ENCODE measurements around the gene SEMA4D. TPM values are rescaled to one million over a fixed set of nuclear protein-coding genes. Genes with fewer than 3 reads are reported as not detected.

SEMA4D gene
- total and polyA plus RNA-seq, 2 of the 13 experiments (the other 11 are each of a cell fraction or from before 2014, with no cell fraction given) = 0.13 to 0.16 TPM

DNA sequence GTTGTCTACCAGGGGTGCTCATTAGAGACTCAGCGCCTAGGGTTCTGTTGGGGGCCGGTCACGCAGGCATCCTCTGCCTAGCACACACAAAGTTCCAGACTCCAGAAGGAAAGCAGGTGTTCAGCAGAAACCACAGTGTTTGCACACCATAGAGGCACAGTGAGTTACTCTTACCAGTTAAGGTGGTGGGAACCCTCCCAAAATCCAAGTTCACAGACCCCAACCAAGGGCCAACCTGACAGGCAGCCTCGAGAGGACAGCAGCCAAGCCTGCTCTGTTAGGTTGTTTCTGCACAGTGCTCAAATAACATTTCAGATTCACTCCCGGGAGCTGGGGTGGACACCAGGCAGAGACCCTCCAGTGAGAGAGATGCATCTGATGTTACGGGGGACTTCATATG, 143.4 kb downstream of the SEMA4D start:
- ATAC-seq (no peak), DNase-seq (ENCODE audit: low spot score) (no peak), FAIRE-seq (no peak)
- Histone ChIP-seq H3K4me1 (ENCODE audit: insufficient read depth, low read length) (peaks cover 80% of the 10 kb centered on the region), H3K9ac (ENCODE audit: insufficient read depth, low read depth, low read length) (no peak overlapping the region), H3K79me2 (ENCODE audit: insufficient read depth, low read length) (no peaks in the 10 kb centered on the region), H4K20me1 (ENCODE audit: insufficient read depth, low read length) (no peaks in the 10 kb centered on the region), H3K4me3 (replicated peaks in 1 of 3; ENCODE audit: insufficient read depth in 1 of 3, low read depth in 2 of 3, low read length in 3 of 3) (no peak overlapping the region), H3K36me3 (replicated peaks in 1 of 2; ENCODE audit: control insufficient read depth in 1 of 2, insufficient read depth in 2 of 2, low read length in 2 of 2) (peaks cover 16 to 47% of the 10 kb centered on the region in 2 experiments), H3K27me3 (ENCODE audit: control insufficient read depth in 1 of 2, insufficient read depth in 2 of 2, low read length in 2 of 2) (no peaks in the 10 kb centered on the region), H3K4me2 (ENCODE audit: low read depth, low read length) (no peak overlapping the region), H3K9me3 (ENCODE audit: low read length) (no peaks in the 10 kb centered on the region), H2AFZ (ENCODE audit: low read length) (no peak overlapping the region), H3K27ac (ENCODE audit: extremely low read length, insufficient read depth, low read length) (peak overlapping the region; percentile 10)
- no peak for TF ChIP-seq MYNN (CRISPR knock-in tag; IDR thresholded peaks at IDR 0.05; ENCODE audit: low read depth)
- TF ChIP-seq, protein P1, sequence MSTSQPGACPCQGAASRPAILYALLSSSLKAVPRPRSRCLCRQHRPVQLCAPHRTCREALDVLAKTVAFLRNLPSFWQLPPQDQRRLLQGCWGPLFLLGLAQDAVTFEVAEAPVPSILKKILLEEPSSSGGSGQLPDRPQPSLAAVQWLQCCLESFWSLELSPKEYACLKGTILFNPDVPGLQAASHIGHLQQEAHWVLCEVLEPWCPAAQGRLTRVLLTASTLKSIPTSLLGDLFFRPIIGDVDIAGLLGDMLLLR (CRISPR knock-in tag; IDR thresholded peaks at IDR 0.05) = no peak
- no peak for TF ChIP-seq KDM5B (CRISPR knock-in tag; IDR thresholded peaks at IDR 0.05; ENCODE audit: borderline replicate concordance)
- TF ChIP-seq ZNF460 (CRISPR knock-in tag; IDR thresholded peaks at IDR 0.05; ENCODE audit: borderline replicate concordance) = no peak
- 100% methylated on average over 1 of the region's 6 CpGs for WGBS (ENCODE audit: low lambda C conversion rate)
- POLR2A ChIA-PET = interaction anchor here (1.2 kb wide), 1 partner anchor 44 kb away, joined by 3 read pairs; the partner anchor contains the start of gene CKS2
- CTCF ChIA-PET (ENCODE audit: low intra/inter-chr PET ratio, low total read pairs) = no interaction called here
- no TSS peak for BruUV-seq (replicated peaks)
- intact Hi-C loops (cut with micrococcal nuclease; ENCODE audit: unreplicated experiment) = no loop called here
- in situ Hi-C loops (cut with HindIII; ENCODE audit: extremely low pct_ligation_motif_present, low pct_unique_long_range_greater_than_20kb) = no loop called here

DNA sequence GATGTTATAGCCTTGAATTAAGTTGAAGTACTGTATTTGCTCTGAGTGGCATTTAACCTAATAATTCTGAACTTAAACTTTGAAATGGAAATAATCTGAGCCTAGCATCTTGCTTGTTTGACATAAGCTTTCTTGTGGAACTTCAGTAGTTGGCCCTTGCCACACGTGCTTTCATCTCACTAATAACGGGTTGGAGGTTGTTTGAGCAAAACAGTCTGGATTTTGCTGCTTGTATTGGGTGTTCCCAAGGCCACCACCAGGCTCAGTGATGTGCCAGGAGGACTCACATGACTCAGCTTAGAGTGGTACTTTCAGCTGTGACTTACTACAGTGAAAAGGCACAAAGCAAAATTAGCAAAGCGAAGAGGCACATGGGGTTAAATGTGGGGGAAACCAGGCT, 143.9 kb downstream of the SEMA4D start:
- Histone ChIP-seq H3K9ac (ENCODE audit: insufficient read depth, low read depth, low read length) (no peak overlapping the region), H3K36me3 (replicated peaks in 1 of 2; ENCODE audit: control insufficient read depth in 1 of 2, insufficient read depth in 2 of 2, low read length in 2 of 2) (peaks cover 17 to 48% of the 10 kb centered on the region in 2 experiments), H3K4me3 (replicated peaks in 1 of 3; ENCODE audit: insufficient read depth in 1 of 3, low read depth in 2 of 3, low read length in 3 of 3) (no peak overlapping the region), H3K4me2 (ENCODE audit: low read depth, low read length) (no peak overlapping the region), H3K27me3 (ENCODE audit: control insufficient read depth in 1 of 2, insufficient read depth in 2 of 2, low read length in 2 of 2) (no peaks in the 10 kb centered on the region), H3K79me2 (ENCODE audit: insufficient read depth, low read length) (no peaks in the 10 kb centered on the region), H3K9me3 (ENCODE audit: low read length) (no peaks in the 10 kb centered on the region), H3K4me1 (ENCODE audit: insufficient read depth, low read length) (peaks cover 77% of the 10 kb centered on the region), H3K27ac (ENCODE audit: extremely low read length, insufficient read depth, low read length) (peak overlapping the region; percentile 10), H2AFZ (ENCODE audit: low read length) (no peak overlapping the region), H4K20me1 (ENCODE audit: insufficient read depth, low read length) (no peaks in the 10 kb centered on the region)
- no TSS peak for BruUV-seq (replicated peaks)
- 37% methylated on average over 3 of the region's 3 CpGs for WGBS (ENCODE audit: low lambda C conversion rate)
- FAIRE-seq = peak; percentile 75
- intact Hi-C loops (cut with micrococcal nuclease; ENCODE audit: unreplicated experiment) (no loop called here), in situ Hi-C loops (cut with HindIII; ENCODE audit: extremely low pct_ligation_motif_present, low pct_unique_long_range_greater_than_20kb) (no loop called here)
- peak; percentile 55 for ATAC-seq
- peak; percentile 66 for DNase-seq (ENCODE audit: low spot score)
- ChIA-PET POLR2A (interaction anchor here (1.2 to 2.5 kb wide), 2 partner anchors 35 to 44 kb away, joined by 3 to 6 read pairs; partner anchors contain the start of genes CKS2 and SECISBP2), CTCF (ENCODE audit: low intra/inter-chr PET ratio, low total read pairs) (no interaction called here)
- TF ChIP-seq, protein P2, sequence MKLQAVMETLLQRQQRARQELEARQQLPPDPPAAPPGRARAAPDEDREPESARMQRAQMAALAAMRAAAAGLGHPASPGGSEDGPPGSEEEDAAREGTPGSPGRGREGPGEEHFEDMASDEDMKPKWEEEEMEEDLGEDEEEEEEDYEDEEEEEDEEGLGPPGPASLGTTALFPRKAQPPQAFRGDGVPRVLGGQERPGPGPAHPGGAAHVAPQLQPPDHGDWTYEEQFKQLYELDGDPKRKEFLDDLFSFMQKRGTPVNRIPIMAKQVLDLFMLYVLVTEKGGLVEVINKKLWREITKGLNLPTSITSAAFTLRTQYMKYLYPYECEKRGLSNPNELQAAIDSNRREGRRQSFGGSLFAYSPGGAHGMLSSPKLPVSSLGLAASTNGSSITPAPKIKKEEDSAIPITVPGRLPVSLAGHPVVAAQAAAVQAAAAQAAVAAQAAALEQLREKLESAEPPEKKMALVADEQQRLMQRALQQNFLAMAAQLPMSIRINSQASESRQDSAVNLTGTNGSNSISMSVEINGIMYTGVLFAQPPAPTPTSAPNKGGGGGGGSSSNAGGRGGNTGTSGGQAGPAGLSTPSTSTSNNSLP (IDR thresholded peaks at IDR 0.05; ENCODE audit: low read depth, low read length) = 0 out of 2 replicates have a peak, but pooled peaks have one; percentile 29
- TF ChIP-seq U2AF1 (optimal IDR thresholded peaks at IDR 0.05; ENCODE audit: low read depth, low read length) (no peak), KLF16 (CRISPR knock-in tag; IDR thresholded peaks at IDR 0.05) (no peak), HMG20A (CRISPR knock-in tag; IDR thresholded peaks at IDR 0.05; ENCODE audit: borderline replicate concordance) (no peak), IKZF1 (IDR thresholded peaks at IDR 0.05) (no peak), ESRRA (CRISPR knock-in tag; IDR thresholded peaks at IDR 0.05; ENCODE audit: low read depth) (no peak), TAF1 (CRISPR knock-in tag; IDR thresholded peaks at IDR 0.05) (no peak)
- TF ChIP-seq, protein P3, sequence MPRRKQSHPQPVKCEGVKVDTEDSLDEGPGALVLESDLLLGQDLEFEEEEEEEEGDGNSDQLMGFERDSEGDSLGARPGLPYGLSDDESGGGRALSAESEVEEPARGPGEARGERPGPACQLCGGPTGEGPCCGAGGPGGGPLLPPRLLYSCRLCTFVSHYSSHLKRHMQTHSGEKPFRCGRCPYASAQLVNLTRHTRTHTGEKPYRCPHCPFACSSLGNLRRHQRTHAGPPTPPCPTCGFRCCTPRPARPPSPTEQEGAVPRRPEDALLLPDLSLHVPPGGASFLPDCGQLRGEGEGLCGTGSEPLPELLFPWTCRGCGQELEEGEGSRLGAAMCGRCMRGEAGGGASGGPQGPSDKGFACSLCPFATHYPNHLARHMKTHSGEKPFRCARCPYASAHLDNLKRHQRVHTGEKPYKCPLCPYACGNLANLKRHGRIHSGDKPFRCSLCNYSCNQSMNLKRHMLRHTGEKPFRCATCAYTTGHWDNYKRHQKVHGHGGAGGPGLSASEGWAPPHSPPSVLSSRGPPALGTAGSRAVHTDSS (CRISPR knock-in tag; conservative IDR thresholded peaks at IDR 0.05) = no peak
- TF ChIP-seq, protein P4, sequence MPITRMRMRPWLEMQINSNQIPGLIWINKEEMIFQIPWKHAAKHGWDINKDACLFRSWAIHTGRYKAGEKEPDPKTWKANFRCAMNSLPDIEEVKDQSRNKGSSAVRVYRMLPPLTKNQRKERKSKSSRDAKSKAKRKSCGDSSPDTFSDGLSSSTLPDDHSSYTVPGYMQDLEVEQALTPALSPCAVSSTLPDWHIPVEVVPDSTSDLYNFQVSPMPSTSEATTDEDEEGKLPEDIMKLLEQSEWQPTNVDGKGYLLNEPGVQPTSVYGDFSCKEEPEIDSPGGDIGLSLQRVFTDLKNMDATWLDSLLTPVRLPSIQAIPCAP (CRISPR knock-in tag; IDR thresholded peaks at IDR 0.05; ENCODE audit: low read depth) = no peak
